ACC112 (cell line): Measurements from ENCODE around the gene PLEKHG4B.

ENCODE experiments used
- H2AFZ ChIP-seq: fragments of 200-600 bp; sonication (generic); one replicate; pipeline ENCODE4 v1.6.0; 2017; ENCODE audit warnings: antibody characterized with exemption, low read length; ENCODE audit not compliant: unreplicated experiment
- H3K27ac ChIP-seq: fragments of 200-600 bp; sonication (generic); 2 replicates; pipeline ENCODE4 v1.5.1; 2014; ENCODE audit warnings: low read depth, mild to moderate bottlenecking, antibody characterized with exemption, low read length, moderate library complexity
- H3K27me3 ChIP-seq: fragments of 200-600 bp; sonication (generic); 2 replicates; pipeline ENCODE4 v1.6.1; 2014; ENCODE audit warnings: mild to moderate bottlenecking, antibody characterized with exemption, low read length, moderate library complexity, mixed read lengths; ENCODE audit not compliant: insufficient read depth
- H3K36me3 ChIP-seq: fragments of 200-600 bp; sonication (generic); 2 replicates; pipeline ENCODE4 v1.6.1; 2016; ENCODE audit warnings: mild to moderate bottlenecking, antibody characterized with exemption, low read length, moderate library complexity, mixed read lengths; ENCODE audit not compliant: insufficient read depth
- H3K4me1 ChIP-seq: fragments of 200-600 bp; sonication (generic); one replicate; pipeline ENCODE4 v1.6.1; 2016; ENCODE audit warnings: low read length, mixed read lengths; ENCODE audit not compliant: insufficient read depth, unreplicated experiment, control insufficient read depth
- H3K4me3 ChIP-seq: fragments of 200-600 bp; sonication (generic); 2 replicates; pipeline ENCODE4 v1.5.1; 2014; ENCODE audit warnings: mild to moderate bottlenecking, low read depth, low read length
- H3K79me2 ChIP-seq: fragments of 200-600 bp; sonication (generic); one replicate; pipeline ENCODE4 v1.6.0; 2016; ENCODE audit warnings: low read length; ENCODE audit not compliant: control insufficient read depth, unreplicated experiment, insufficient read depth

PLEKHG4B gene

GRCh38 chr5:76358-77169 lies 15.4 kb upstream of the PLEKHG4B start:
- no peak overlapping the region for H2AFZ ChIP-seq
- H3K36me3 ChIP-seq: no peaks in the 10 kb centered on the region
- no peaks in the 10 kb centered on the region for H3K79me2 ChIP-seq
- H3K4me3 ChIP-seq: no peak overlapping the region
- peaks cover 82% of the 10 kb centered on the region for H3K27me3 ChIP-seq
- no peaks in the 10 kb centered on the region for H3K4me1 ChIP-seq
- H3K27ac ChIP-seq: no peak overlapping the region

- Histone ChIP-seq H3K27ac (no peak overlapping the region), H3K79me2 (no peaks in the 10 kb centered on the region), H3K4me3 (no peak overlapping the region), H3K36me3 (no peaks in the 10 kb centered on the region), H2AFZ (no peak overlapping the region), H3K4me1 (no peaks in the 10 kb centered on the region), H3K27me3 (peaks cover 82% of the 10 kb centered on the region)
Measured at GRCh38 chr5:77170-77501, 14.8 kb upstream of the PLEKHG4B start.

- Histone ChIP-seq H3K27ac (no peak overlapping the region), H3K36me3 (no peaks in the 10 kb centered on the region), H3K79me2 (no peaks in the 10 kb centered on the region), H3K27me3 (peaks cover 82% of the 10 kb centered on the region), H3K4me1 (no peaks in the 10 kb centered on the region), H2AFZ (no peak overlapping the region), H3K4me3 (no peak overlapping the region)
Measured at GRCh38 chr5:77546-77945, 14.4 kb upstream of the PLEKHG4B start.

GRCh38 chr5:77957-78804 lies 13.8 kb upstream of the PLEKHG4B start:
- Histone ChIP-seq H2AFZ (no peak overlapping the region), H3K27me3 (peaks cover 85% of the 10 kb centered on the region), H3K4me1 (no peaks in the 10 kb centered on the region), H3K36me3 (no peaks in the 10 kb centered on the region), H3K4me3 (no peak overlapping the region), H3K79me2 (no peaks in the 10 kb centered on the region), H3K27ac (no peak overlapping the region)

- H3K79me2 ChIP-seq: no peaks in the 10 kb centered on the region
- H3K4me3 ChIP-seq: no peak overlapping the region
- no peak overlapping the region for H2AFZ ChIP-seq
- H3K27me3 ChIP-seq: peaks cover 85% of the 10 kb centered on the region
- H3K36me3 ChIP-seq: no peaks in the 10 kb centered on the region
- no peaks in the 10 kb centered on the region for H3K4me1 ChIP-seq
- no peak overlapping the region for H3K27ac ChIP-seq
Measured at GRCh38 chr5:78805-79149, 13.2 kb upstream of the PLEKHG4B start.

GRCh38 chr5:79263-79662 lies 12.7 kb upstream of the PLEKHG4B start:
- Histone ChIP-seq H3K4me1 (no peaks in the 10 kb centered on the region), H3K36me3 (no peaks in the 10 kb centered on the region), H3K27me3 (peaks cover 81% of the 10 kb centered on the region)

GRCh38 chr5:79821-80220 lies 12.1 kb upstream of the PLEKHG4B start:
- H2AFZ ChIP-seq: no peak overlapping the region
- H3K27ac ChIP-seq: no peak overlapping the region
- H3K4me1 ChIP-seq: no peaks in the 10 kb centered on the region
- H3K36me3 ChIP-seq: no peaks in the 10 kb centered on the region
- no peak overlapping the region for H3K4me3 ChIP-seq
- no peaks in the 10 kb centered on the region for H3K79me2 ChIP-seq
- peaks cover 75% of the 10 kb centered on the region for H3K27me3 ChIP-seq

More at GRCh38 chr5:79263-79662, 12.7 kb upstream of the PLEKHG4B start:
- no peak overlapping the region for H2AFZ ChIP-seq
- H3K79me2 ChIP-seq: no peaks in the 10 kb centered on the region
- no peak overlapping the region for H3K4me3 ChIP-seq
- H3K27ac ChIP-seq: no peak overlapping the region

GRCh38 chr5:81391-82021 lies 10.5 kb upstream of the PLEKHG4B start:
- Histone ChIP-seq H3K4me1 (no peaks in the 10 kb centered on the region), H3K27me3 (peaks cover 61% of the 10 kb centered on the region), H3K79me2 (no peaks in the 10 kb centered on the region), H3K27ac (no peak overlapping the region), H2AFZ (no peak overlapping the region), H3K4me3 (no peak overlapping the region), H3K36me3 (no peaks in the 10 kb centered on the region)

- Histone ChIP-seq H3K4me1 (no peaks in the 10 kb centered on the region), H3K27me3 (peaks cover 60% of the 10 kb centered on the region), H2AFZ (no peak overlapping the region), H3K36me3 (no peaks in the 10 kb centered on the region), H3K4me3 (no peak overlapping the region), H3K27ac (no peak overlapping the region), H3K79me2 (no peaks in the 10 kb centered on the region)
Measured at GRCh38 chr5:82097-82496, 9.9 kb upstream of the PLEKHG4B start.

GRCh38 chr5:82570-82969 lies 9.4 kb upstream of the PLEKHG4B start:
- no peaks in the 10 kb centered on the region for H3K36me3 ChIP-seq
- H3K27me3 ChIP-seq: peaks cover 60% of the 10 kb centered on the region
- no peaks in the 10 kb centered on the region for H3K79me2 ChIP-seq
- H3K27ac ChIP-seq: no peak overlapping the region
- H2AFZ ChIP-seq: no peak overlapping the region
- H3K4me1 ChIP-seq: no peaks in the 10 kb centered on the region
- no peak overlapping the region for H3K4me3 ChIP-seq
